Glomerular endothelial cell (primary cell): ENCODE measurements around the gene MC3R. TPM values are rescaled to one million over a fixed set of nuclear protein-coding genes. Genes with fewer than 3 reads are reported as not detected.
"Not testable (repeated sequence)": the region's sequence is repeated elsewhere in the genome, so short reads cannot be mapped to it uniquely, and the experiment has no call there.

Source experiments
- DNase-seq: peaks from one replicate; pipeline ENCODE4 v3.0.0-alpha.2; 2011; ENCODE audit warnings: low read depth, low spot score; ENCODE audit errors: extremely low read depth
- total RNA-seq: library from RNA; depleted of rRNA; stranded (reverse); fragments of >200 nt; gene quantifications from 2 replicates; pipeline ENCODE4 v1.2.3, GENCODE V29; 2015

Gene MC3R
- total RNA-seq, result not detected in 2 replicates

GRCh38 chr20:56247954-56248782 is at the start of gene MC3R:
TSS of gene MC3R (plus strand) at chr20:56248732. CDS start at chr20:56248844, 112 bp downstream.
- no peak for DNase-seq

GRCh38 chr20:56200456-56200855 is 48.1 kb upstream of the MC3R start:
- DNase-seq, result no peak

GRCh38 chr20:56202493-56203077 is 45.9 kb upstream of the MC3R start:
- DNase-seq, result no peak

- DNase-seq, result no peak
Measured at GRCh38 chr20:56204206-56204605, 44.3 kb upstream of the MC3R start.

GRCh38 chr20:56205346-56205745 is 43.2 kb upstream of the MC3R start:
- DNase-seq, result no peak

- no peak for DNase-seq
Measured at GRCh38 chr20:56207656-56208055, 40.9 kb upstream of the MC3R start.

GRCh38 chr20:56208121-56208520 is 40.4 kb upstream of the MC3R start:
- no peak for DNase-seq

- no peak for DNase-seq
Measured at GRCh38 chr20:56211051-56211450, 37.5 kb upstream of the MC3R start.

GRCh38 chr20:56212091-56212490 is 36.4 kb upstream of the MC3R start:
- DNase-seq, result no peak

- no peak for DNase-seq
Measured at GRCh38 chr20:56213321-56213720, 35.2 kb upstream of the MC3R start.

GRCh38 chr20:56215115-56215514 is 33.4 kb upstream of the MC3R start:
- no peak for DNase-seq

- DNase-seq, result no peak
Measured at GRCh38 chr20:56217829-56218228, 30.7 kb upstream of the MC3R start.

GRCh38 chr20:56221186-56221585 is 27.3 kb upstream of the MC3R start:
- not testable (repeated sequence) for DNase-seq

- no peak for DNase-seq
Measured at GRCh38 chr20:56222201-56222600, 26.3 kb upstream of the MC3R start.

GRCh38 chr20:56222945-56223344 is 25.6 kb upstream of the MC3R start:
- no peak for DNase-seq

- no peak for DNase-seq
Measured at GRCh38 chr20:56223352-56223751, 25.2 kb upstream of the MC3R start.

GRCh38 chr20:56228021-56228420 is 20.5 kb upstream of the MC3R start:
- no peak for DNase-seq

- DNase-seq, result no peak
Measured at GRCh38 chr20:56229812-56230211, 18.7 kb upstream of the MC3R start.

- DNase-seq, result no peak
Measured at GRCh38 chr20:56234110-56234509, 14.4 kb upstream of the MC3R start.

- no peak for DNase-seq
Measured at GRCh38 chr20:56237335-56237734, 11.2 kb upstream of the MC3R start.

- DNase-seq, result no peak
Measured at GRCh38 chr20:56244259-56244658, 4.3 kb upstream of the MC3R start.

GRCh38 chr20:56245761-56246160 is 2.8 kb upstream of the MC3R start:
- no peak for DNase-seq
